Measurements from ENCODE around the gene NAXE.

NAXE gene

DNA sequence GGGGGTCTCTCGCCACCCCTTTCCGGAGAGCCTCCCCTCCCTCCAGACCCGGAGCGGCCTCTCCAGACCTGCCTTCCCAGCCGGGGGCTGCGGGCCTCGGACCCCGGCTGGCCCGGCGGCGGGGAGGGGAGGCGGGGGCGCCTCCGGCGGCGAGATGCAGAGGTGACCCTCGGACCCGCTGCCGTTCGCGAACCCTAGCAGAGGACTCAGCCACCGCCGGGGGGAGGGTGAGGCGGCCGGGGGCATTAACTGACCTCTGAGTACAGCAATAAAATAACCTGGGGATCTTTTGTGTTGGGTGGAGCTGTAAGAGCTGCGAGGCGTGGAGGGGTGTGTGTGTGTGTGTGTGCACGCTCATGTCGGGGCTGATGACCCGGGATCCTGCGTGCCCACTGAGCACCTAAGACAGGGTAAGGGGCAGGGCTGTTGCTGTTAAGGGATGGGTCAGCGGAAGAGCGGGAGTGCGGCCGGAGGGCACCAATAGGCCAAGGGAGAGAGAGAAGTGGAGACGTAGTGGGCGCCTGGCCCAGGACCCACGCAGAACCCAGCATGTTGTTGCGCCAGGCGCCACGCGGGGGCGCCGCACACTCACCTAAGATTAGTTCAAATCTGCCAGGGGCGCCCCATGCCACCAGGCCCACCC lies 34.0 kb downstream of the NAXE start:
- no peak overlapping the region for H2BK120ac ChIP-seq (ENCODE audit: low read depth, low read length)
- peak overlapping the region in 1 of 2 experiments; percentile 35 for H3K18ac ChIP-seq (ENCODE audit: low read depth in 1 of 2, low read length in 2 of 2)
- H3K4ac ChIP-seq (ENCODE audit: low read depth in 1 of 2, low read length in 2 of 2), result no peak overlapping the region
- H3K23ac ChIP-seq (ENCODE audit: low read length in 2 of 2), result no peak overlapping the region
- peak overlapping the region; percentile 27 for H4K8ac ChIP-seq (ENCODE audit: low read length)
- H2BK15ac ChIP-seq (ENCODE audit: low read depth, poor library complexity, severe bottlenecking), result peak overlapping the region; percentile 80
- no peaks in the 10 kb centered on the region for H3K36me3 ChIP-seq (ENCODE audit: control insufficient read depth in 1 of 2, insufficient read depth in 2 of 2, low read depth in 1 of 2, low read length in 2 of 2)
- no peak overlapping the region for H2AFZ ChIP-seq (ENCODE audit: low read depth, low read length)
- H3K79me1 ChIP-seq (replicated peaks; ENCODE audit: low read length, poor library complexity, severe bottlenecking), result no peaks in the 10 kb centered on the region
- H2BK12ac ChIP-seq (ENCODE audit: low read length in 2 of 2), result peak overlapping the region in 1 of 2 experiments; percentile 38
- 4% methylated on average over 45 of the region's 45 CpGs for WGBS
- no peak overlapping the region for H3K27ac ChIP-seq (ENCODE audit: low read length, poor library complexity, severe bottlenecking)
- no peak overlapping the region for H3K9ac ChIP-seq (ENCODE audit: low read length)
- H3K14ac ChIP-seq (ENCODE audit: low read length in 2 of 2), result no peak overlapping the region
- H2BK5ac ChIP-seq (ENCODE audit: low read depth, low read length, poor library complexity, severe bottlenecking), result no peak overlapping the region
- no peaks in the 10 kb centered on the region for H3K9me3 ChIP-seq (ENCODE audit: control insufficient read depth, low read length)
- peak overlapping the region; percentile 63 for H3K4me2 ChIP-seq (ENCODE audit: low read length, poor library complexity, severe bottlenecking)
- H3K27me3 ChIP-seq (ENCODE audit: control insufficient read depth in 1 of 2, insufficient read depth in 1 of 2, low read length in 2 of 2), result peaks cover 65 to 84% of the 10 kb centered on the region in 2 experiments
- peak overlapping the region in 1 of 2 experiments; percentile 41 for H3K4me3 ChIP-seq (ENCODE audit: insufficient read depth in 1 of 2, low read depth in 1 of 2, low read length in 2 of 2)
- H4K91ac ChIP-seq (ENCODE audit: low read length), result no peak overlapping the region
- H2AK5ac ChIP-seq (ENCODE audit: low read length, severe bottlenecking), result no peak overlapping the region
- DNase-seq, result peak; percentile 56
- peaks cover 19% of the 10 kb centered on the region for H3K4me1 ChIP-seq (ENCODE audit: control insufficient read depth, insufficient read depth, low read depth, low read length)

DNA sequence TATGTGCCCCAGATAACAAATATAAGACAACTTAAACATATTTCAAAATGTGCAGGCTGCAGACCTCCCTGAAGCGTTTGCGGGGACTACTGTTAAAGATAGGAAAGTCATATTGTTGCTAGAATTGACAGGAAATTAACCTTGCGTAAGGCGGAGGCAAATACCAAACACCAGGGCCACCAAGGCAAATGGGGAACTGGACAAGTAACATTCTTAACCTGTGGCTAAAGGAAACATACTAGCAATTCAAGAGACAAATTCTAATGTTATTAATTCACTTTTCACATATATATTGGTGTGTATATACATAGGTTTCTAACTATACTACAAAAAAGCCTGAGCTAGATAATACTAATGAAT lies 34.5 kb downstream of the NAXE start:
- DNase-seq, result no peak
- Histone ChIP-seq H3K4me1 (ENCODE audit: control insufficient read depth, insufficient read depth, low read depth, low read length) (peaks cover 19% of the 10 kb centered on the region), H3K4ac (ENCODE audit: low read depth in 1 of 2, low read length in 2 of 2) (no peak overlapping the region), H2BK120ac (ENCODE audit: low read depth, low read length) (no peak overlapping the region), H4K8ac (ENCODE audit: low read length) (no peak overlapping the region), H3K27me3 (ENCODE audit: control insufficient read depth in 1 of 2, insufficient read depth in 1 of 2, low read length in 2 of 2) (peaks cover 65 to 84% of the 10 kb centered on the region in 2 experiments), H3K79me1 (replicated peaks; ENCODE audit: low read length, poor library complexity, severe bottlenecking) (no peaks in the 10 kb centered on the region), H3K4me3 (ENCODE audit: insufficient read depth in 1 of 2, low read depth in 1 of 2, low read length in 2 of 2) (no peak overlapping the region), H2AK5ac (ENCODE audit: low read length, severe bottlenecking) (no peak overlapping the region), H3K36me3 (ENCODE audit: control insufficient read depth in 1 of 2, insufficient read depth in 2 of 2, low read depth in 1 of 2, low read length in 2 of 2) (no peaks in the 10 kb centered on the region), H3K18ac (ENCODE audit: low read depth in 1 of 2, low read length in 2 of 2) (no peak overlapping the region), H3K4me2 (ENCODE audit: low read length, poor library complexity, severe bottlenecking) (no peak overlapping the region), H2BK5ac (ENCODE audit: low read depth, low read length, poor library complexity, severe bottlenecking) (no peak overlapping the region), H3K23ac (ENCODE audit: low read length in 2 of 2) (no peak overlapping the region), H4K91ac (ENCODE audit: low read length) (no peak overlapping the region), H2AFZ (ENCODE audit: low read depth, low read length) (no peak overlapping the region), H2BK12ac (ENCODE audit: low read length in 2 of 2) (no peak overlapping the region), H2BK15ac (ENCODE audit: low read depth, poor library complexity, severe bottlenecking) (no peak overlapping the region), H3K9me3 (ENCODE audit: control insufficient read depth, low read length) (no peaks in the 10 kb centered on the region), H3K27ac (ENCODE audit: low read length, poor library complexity, severe bottlenecking) (no peak overlapping the region), H3K14ac (ENCODE audit: low read length in 2 of 2) (no peak overlapping the region), H3K9ac (ENCODE audit: low read length) (no peak overlapping the region)
- WGBS, result 42% methylated on average over 4 of the region's 4 CpGs

- Histone ChIP-seq H2AK5ac (ENCODE audit: low read length, severe bottlenecking) (no peak overlapping the region), H3K27ac (ENCODE audit: low read length, poor library complexity, severe bottlenecking) (no peak overlapping the region), H2BK12ac (ENCODE audit: low read length in 2 of 2) (no peak overlapping the region), H3K4me3 (ENCODE audit: insufficient read depth in 1 of 2, low read depth in 1 of 2, low read length in 2 of 2) (no peak overlapping the region), H3K14ac (ENCODE audit: low read length in 2 of 2) (no peak overlapping the region), H3K9me3 (ENCODE audit: control insufficient read depth, low read length) (no peaks in the 10 kb centered on the region), H3K18ac (ENCODE audit: low read depth in 1 of 2, low read length in 2 of 2) (no peak overlapping the region), H4K8ac (ENCODE audit: low read length) (no peak overlapping the region), H3K4me1 (ENCODE audit: control insufficient read depth, insufficient read depth, low read depth, low read length) (peaks cover 19% of the 10 kb centered on the region), H2BK15ac (ENCODE audit: low read depth, poor library complexity, severe bottlenecking) (no peak overlapping the region), H3K36me3 (ENCODE audit: control insufficient read depth in 1 of 2, insufficient read depth in 2 of 2, low read depth in 1 of 2, low read length in 2 of 2) (no peaks in the 10 kb centered on the region), H2AFZ (ENCODE audit: low read depth, low read length) (no peak overlapping the region), H3K4me2 (ENCODE audit: low read length, poor library complexity, severe bottlenecking) (no peak overlapping the region), H3K27me3 (ENCODE audit: control insufficient read depth in 1 of 2, insufficient read depth in 1 of 2, low read length in 2 of 2) (peaks cover 63 to 82% of the 10 kb centered on the region in 2 experiments), H2BK5ac (ENCODE audit: low read depth, low read length, poor library complexity, severe bottlenecking) (no peak overlapping the region), H2BK120ac (ENCODE audit: low read depth, low read length) (no peak overlapping the region), H3K9ac (ENCODE audit: low read length) (no peak overlapping the region), H3K23ac (ENCODE audit: low read length in 2 of 2) (no peak overlapping the region), H3K79me1 (replicated peaks; ENCODE audit: low read length, poor library complexity, severe bottlenecking) (no peaks in the 10 kb centered on the region), H4K91ac (ENCODE audit: low read length) (no peak overlapping the region), H3K4ac (ENCODE audit: low read depth in 1 of 2, low read length in 2 of 2) (no peak overlapping the region)
- 77% methylated on average over 2 of the region's 2 CpGs for WGBS
- peak; percentile 74 for DNase-seq
These were observed 35.8 kb downstream of the NAXE start for GRCh38 chr1:156627313-156627880.

- peaks cover 8% of the 10 kb centered on the region for H3K4me1 ChIP-seq (ENCODE audit: control insufficient read depth, insufficient read depth, low read depth, low read length)
- no peak for DNase-seq
- no peak overlapping the region for H3K27ac ChIP-seq (ENCODE audit: low read length, poor library complexity, severe bottlenecking)
- H3K27me3 ChIP-seq (ENCODE audit: control insufficient read depth in 1 of 2, insufficient read depth in 1 of 2, low read length in 2 of 2), result peaks cover 63 to 84% of the 10 kb centered on the region in 2 experiments
- no peak overlapping the region for H3K4me3 ChIP-seq (ENCODE audit: insufficient read depth in 1 of 2, low read depth in 1 of 2, low read length in 2 of 2)
- H2BK120ac ChIP-seq (ENCODE audit: low read depth, low read length), result no peak overlapping the region
- H2BK15ac ChIP-seq (ENCODE audit: low read depth, poor library complexity, severe bottlenecking), result no peak overlapping the region
- H3K36me3 ChIP-seq (ENCODE audit: control insufficient read depth in 1 of 2, insufficient read depth in 2 of 2, low read depth in 1 of 2, low read length in 2 of 2), result no peaks in the 10 kb centered on the region
- no peak overlapping the region for H2BK12ac ChIP-seq (ENCODE audit: low read length in 2 of 2)
- no peaks in the 10 kb centered on the region for H3K79me1 ChIP-seq (replicated peaks; ENCODE audit: low read length, poor library complexity, severe bottlenecking)
- H3K4ac ChIP-seq (ENCODE audit: low read depth in 1 of 2, low read length in 2 of 2), result no peak overlapping the region
- no peak overlapping the region for H2AFZ ChIP-seq (ENCODE audit: low read depth, low read length)
- no peak overlapping the region for H3K14ac ChIP-seq (ENCODE audit: low read length in 2 of 2)
- 85% methylated on average over 6 of the region's 8 CpGs for WGBS
- H3K9ac ChIP-seq (ENCODE audit: low read length), result no peak overlapping the region
- no peak overlapping the region for H3K23ac ChIP-seq (ENCODE audit: low read length in 2 of 2)
- H3K9me3 ChIP-seq (ENCODE audit: control insufficient read depth, low read length), result no peaks in the 10 kb centered on the region
- H2BK5ac ChIP-seq (ENCODE audit: low read depth, low read length, poor library complexity, severe bottlenecking), result no peak overlapping the region
- H3K18ac ChIP-seq (ENCODE audit: low read depth in 1 of 2, low read length in 2 of 2), result no peak overlapping the region
- H2AK5ac ChIP-seq (ENCODE audit: low read length, severe bottlenecking), result no peak overlapping the region
- H4K91ac ChIP-seq (ENCODE audit: low read length), result no peak overlapping the region
- H3K4me2 ChIP-seq (ENCODE audit: low read length, poor library complexity, severe bottlenecking), result no peak overlapping the region
- H4K8ac ChIP-seq (ENCODE audit: low read length), result no peak overlapping the region
These were observed 38.4 kb downstream of the NAXE start for GRCh38 chr1:156629823-156630449.
